Fibroblast of villous mesenchyme (primary cell): ENCODE measurements around the gene SNX8. TPM values are rescaled to one million over a fixed set of nuclear protein-coding genes. Genes with fewer than 3 reads are reported as not detected.

Experiments
- DNase-seq: peaks from one replicate; pipeline ENCODE4 v3.0.0-alpha.2; 2010; ENCODE audit warnings: low read depth
- H3K4me3 ChIP-seq: 2 replicates; pipeline ENCODE4 v1.5.1; 2011; ENCODE audit warnings: low read depth, mild to moderate bottlenecking, low read length
- CTCF ChIP-seq: IDR thresholded peaks from 2 replicates; pipeline ENCODE4 v1.5.1; 2012; ENCODE audit warnings: low read depth, mild to moderate bottlenecking, low read length; ENCODE audit not compliant: insufficient read depth
- total RNA-seq: library from RNA; depleted of rRNA; stranded (reverse); fragments of >200 nt; gene quantifications from 2 replicates; pipeline ENCODE4 v1.2.3, GENCODE V29; 2012

The SNX8 gene
- total RNA-seq, 1 donor = 17.7 TPM

- H3K4me3 ChIP-seq = no peak overlapping the region
- no peak for DNase-seq
- no peak for TF ChIP-seq CTCF
Measured at GRCh38 chr7:2224491-2224928, 89.7 kb downstream of the SNX8 start.

GRCh38 chr7:2223321-2223720 is 90.9 kb downstream of the SNX8 start:
- H3K4me3 ChIP-seq = no peak overlapping the region
- no peak for DNase-seq
- TF ChIP-seq CTCF = no peak

DNA sequence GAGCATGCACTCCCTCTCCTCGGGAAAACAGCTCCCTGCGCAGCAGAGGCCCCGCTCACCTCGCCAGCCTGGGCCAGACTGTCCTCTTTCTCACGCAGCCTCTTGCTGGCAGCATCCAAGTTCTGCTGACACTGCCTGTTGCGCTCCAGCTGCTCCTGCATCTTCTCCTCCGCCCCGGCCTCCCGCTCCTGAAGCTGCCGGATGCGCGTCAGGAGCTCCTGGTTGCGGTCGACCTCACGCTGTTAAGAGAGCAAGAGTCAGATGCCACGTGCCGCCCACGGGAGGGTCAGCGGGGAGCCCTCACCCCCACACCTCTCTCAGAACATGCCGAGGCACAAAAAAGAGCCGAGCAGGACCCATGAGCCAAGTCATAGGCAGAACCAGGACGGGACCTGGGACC is 91.7 kb downstream of the SNX8 start:
- TF ChIP-seq CTCF = no peak
- no peak overlapping the region for H3K4me3 ChIP-seq
- DNase-seq = no peak

- H3K4me3 ChIP-seq = no peak overlapping the region
- no peak for TF ChIP-seq CTCF
- DNase-seq = no peak
Measured at GRCh38 chr7:2220954-2221353, 93.3 kb downstream of the SNX8 start.

DNA sequence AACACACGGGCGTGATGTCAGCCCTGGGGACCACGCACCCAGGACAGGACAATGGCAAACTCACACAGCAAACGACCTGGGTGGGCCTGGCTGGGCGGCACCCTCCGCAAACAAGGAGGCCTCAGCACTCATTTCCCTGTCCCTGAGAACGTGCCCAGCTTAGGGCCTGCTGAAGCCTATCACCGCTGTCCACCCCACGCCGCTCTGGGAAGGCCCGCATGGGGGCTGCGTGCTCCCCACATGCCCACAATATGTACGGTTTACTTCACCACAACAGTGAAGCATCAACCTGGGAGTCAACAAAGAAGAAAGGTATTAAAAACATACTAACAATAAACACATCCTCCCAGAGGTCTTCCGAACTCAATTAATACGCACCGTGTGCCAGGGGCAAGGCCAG is 93.7 kb downstream of the SNX8 start:
- H3K4me3 ChIP-seq = no peak overlapping the region
- no peak for DNase-seq
- TF ChIP-seq CTCF = no peak

DNA sequence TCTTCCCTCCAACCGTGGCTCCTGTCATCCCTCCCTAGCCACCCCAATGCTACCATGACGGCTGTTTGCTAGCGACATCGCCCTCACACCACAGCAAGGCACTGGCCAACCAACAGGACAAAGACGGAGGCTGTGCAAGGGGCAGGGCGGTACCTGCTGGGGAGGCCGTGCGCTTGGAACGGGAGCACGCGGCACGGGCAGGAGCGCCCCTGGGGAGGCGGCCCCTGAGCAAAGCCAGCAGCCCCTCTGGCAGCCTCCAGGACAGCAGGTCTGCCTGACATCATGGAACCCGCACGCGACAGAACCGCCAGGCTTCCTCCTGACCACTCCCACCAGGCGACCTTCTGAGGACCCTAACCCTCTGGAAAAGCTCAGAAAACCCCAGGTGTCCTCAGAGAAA is 94.2 kb downstream of the SNX8 start:
- DNase-seq = no peak
- no peak for TF ChIP-seq CTCF
- H3K4me3 ChIP-seq = no peak overlapping the region

DNA sequence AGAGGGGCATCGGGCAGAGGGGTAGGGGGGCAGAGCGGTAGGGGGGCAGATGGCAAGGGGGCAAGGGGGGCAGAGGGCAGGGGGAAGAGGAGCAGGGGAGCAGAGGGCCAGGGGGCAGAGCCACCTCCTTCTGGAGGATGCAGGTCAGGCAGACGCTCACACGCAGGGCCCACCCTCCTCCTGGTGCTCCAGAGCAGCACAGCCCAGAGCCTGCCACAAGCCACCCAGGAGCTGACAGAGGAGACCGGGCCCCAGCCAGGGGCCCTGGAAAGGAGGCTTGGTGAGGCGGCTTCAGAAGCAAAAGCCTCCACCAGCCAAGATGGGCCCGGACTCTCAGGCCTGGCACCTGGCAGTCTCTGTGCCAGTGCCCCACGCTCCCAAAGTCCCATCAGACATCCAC is 94.6 kb downstream of the SNX8 start:
- TF ChIP-seq CTCF = no peak
- DNase-seq = no peak

More for the DNA sequence above, 94.6 kb downstream of the SNX8 start:
- H3K4me3 ChIP-seq = no peak overlapping the region
